HCT116 (cell line): ENCODE data around the gene BTBD16. TPM values are rescaled to one million over a fixed set of nuclear protein-coding genes. Genes with fewer than 3 reads are reported as not detected.

Experiments
- ATAC-seq: fragments of 200-7000 bp; cut with Tn5 transposase; 2 replicates; pipeline ENCODE4 v1.9.1; 2020; ENCODE audit warnings: mild to moderate bottlenecking, moderate library complexity
- BruUV-seq: library from RNA; stranded (reverse); fragments of 400-500 nt; replicated peaks from 2 replicates; lab custom pipeline; 2021; lab: Mats Ljungman, UMichigan
- CTCF ChIA-PET: fragments of 300-600 bp; sonication (Branson Sonifier 250); formaldehyde crosslinking; loops from one replicate; lab custom pipeline; 2021; ENCODE audit warnings: antibody characterized with exemption; lab: Charles Lee
- POLR2A ChIA-PET: fragments of 300-600, 350-600 bp; sonication (Branson Sonifier 250); formaldehyde crosslinking; loops from one replicate; lab custom pipeline; 2021; ENCODE audit warnings: antibody characterized with exemption; lab: Charles Lee
- RAD21 ChIA-PET, 2 experiments: fragments of 300-600 bp; sonication (Branson Sonifier 250); formaldehyde crosslinking; loops; one replicate each; lab custom pipeline; 2023; ENCODE audit warnings: low total read pairs in 2 of 2; ENCODE audit not compliant: uncharacterized antibody in 2 of 2, unreplicated experiment in 2 of 2, low non-redundant PET in 1 of 2; lab: Charles Lee
- DNase-seq: peaks from one replicate; pipeline ENCODE4 v3.0.0-alpha.2; 2010; ENCODE audit warnings: low read depth, low spot score
- H2AFZ ChIP-seq: fragments of 200-600 bp; shearing (Covaris generic), sonication (generic); 2 replicates; pipeline ENCODE4 v1.6.1; 2017; ENCODE audit warnings: low read depth, mixed run types, mixed read lengths, antibody characterized with exemption, low read length; ENCODE audit not compliant: poor library complexity, severe bottlenecking
- H3K27ac ChIP-seq: 2 replicates; pipeline ENCODE4 v1.5.1; 2012; ENCODE audit warnings: low read depth, low read length
- H3K27me3 ChIP-seq: fragments of 200-600 bp; sonication (generic); 2 replicates; pipeline ENCODE4 v1.6.1; 2016; ENCODE audit warnings: mixed run types, low read length, mixed read lengths; ENCODE audit not compliant: insufficient read depth
- H3K36me3 ChIP-seq, 2 experiments: fragments of 200-500 bp in 1 of 2; fragments of 200-600 bp in 1 of 2; sonication (Bioruptor generic) in 1 of 2; sonication (generic) in 1 of 2; 2 replicates each; pipeline versions ENCODE4 v1.5.1 to v1.6.1; 2014 to 2016; ENCODE audit warnings: low read length in 2 of 2, inconsistent platforms in 1 of 2, mixed read lengths in 1 of 2, mixed run types in 1 of 2; ENCODE audit not compliant: insufficient read depth in 2 of 2, control insufficient read depth in 1 of 2
- H3K4me1 ChIP-seq, 2 experiments: fragments of 200-600 bp in 1 of 2; sonication (generic) in 1 of 2; 2 replicates each; pipeline versions ENCODE4 v1.5.1 to v1.6.1; 2012 to 2017; ENCODE audit warnings: low read length in 2 of 2, inconsistent platforms in 1 of 2, mild to moderate bottlenecking in 1 of 2, mixed read lengths in 1 of 2, mixed run types in 1 of 2, moderate library complexity in 1 of 2; ENCODE audit not compliant: insufficient read depth in 2 of 2, control insufficient read depth in 1 of 2
- H3K4me2 ChIP-seq: fragments of 200-600 bp; sonication (generic); 2 replicates; pipeline ENCODE4 v1.6.1; 2017; ENCODE audit warnings: mixed run types, low read length, mixed read lengths
- H3K4me3 ChIP-seq, 2 experiments: fragments of 200-600 bp in 1 of 2; sonication (generic) in 1 of 2; replicated peaks in 1 of 2; 2 replicates each; pipeline ENCODE4 v1.5.1; 2011 to 2016; ENCODE audit warnings: low read length in 2 of 2, control low read depth in 1 of 2, low read depth in 1 of 2, mild to moderate bottlenecking in 1 of 2, mixed read lengths in 1 of 2, mixed run types in 1 of 2
- H3K79me2 ChIP-seq: fragments of 200-600 bp; sonication (generic); 2 replicates; pipeline ENCODE4 v1.6.1; 2017; ENCODE audit warnings: mild to moderate bottlenecking, mixed run types, low read length, moderate library complexity, mixed read lengths; ENCODE audit not compliant: insufficient read depth
- H3K9ac ChIP-seq: fragments of 200-600 bp; sonication (generic); 2 replicates; pipeline ENCODE4 v1.6.1; 2016; ENCODE audit warnings: low read length, mixed read lengths
- H3K9me2 ChIP-seq: fragments of 200-600 bp; sonication (generic), shearing (Covaris generic); 2 replicates; pipeline ENCODE4 v1.6.1; 2017; ENCODE audit warnings: mixed run types, mild to moderate bottlenecking, moderate library complexity; ENCODE audit not compliant: insufficient read depth
- H3K9me3 ChIP-seq, 2 experiments: fragments of 200-500 bp in 1 of 2; fragments of 200-600 bp in 1 of 2; sonication (Bioruptor generic) in 1 of 2; sonication (generic) in 1 of 2; 2 replicates each; pipeline ENCODE4 v1.6.1; 2014 to 2017; ENCODE audit warnings: low read length in 2 of 2, mixed read lengths in 2 of 2, inconsistent platforms in 1 of 2, low read depth in 1 of 2, mild to moderate bottlenecking in 1 of 2, mixed run types in 1 of 2, moderate library complexity in 1 of 2; ENCODE audit not compliant: control insufficient read depth in 1 of 2, insufficient read depth in 1 of 2
- H4K20me1 ChIP-seq: fragments of 200-600 bp; sonication (generic), shearing (Covaris generic); 2 replicates; pipeline ENCODE4 v1.6.1; 2017; ENCODE audit warnings: mixed run types, mild to moderate bottlenecking, moderate library complexity; ENCODE audit not compliant: insufficient read depth
- CEBPB ChIP-seq: IDR thresholded peaks from 2 replicates; pipeline ENCODE4 v1.6.1; 2012; ENCODE audit warnings: low read depth
- CTCF ChIP-seq, 3 experiments: fragments of 200-600 bp in 1 of 3; sonication (generic) in 1 of 3; IDR thresholded peaks in 2 of 3; conservative IDR thresholded peaks in 1 of 3; 2 replicates each; pipeline ENCODE4 v1.5.1; 2012 to 2017; ENCODE audit warnings: low read depth in 2 of 3, low read length in 2 of 3, antibody characterized with exemption in 1 of 3, borderline replicate concordance in 1 of 3, control low read depth in 1 of 3, mild to moderate bottlenecking in 1 of 3, mixed read lengths in 1 of 3, mixed run types in 1 of 3, moderate library complexity in 1 of 3; ENCODE audit not compliant: insufficient read depth in 1 of 3
- EZH2 ChIP-seq: fragments of 200-600 bp; sonication (generic); IDR thresholded peaks from 2 replicates; pipeline ENCODE4 v1.6.1; 2017; ENCODE audit warnings: antibody characterized with exemption, mixed run types
- FOSL1 ChIP-seq: IDR thresholded peaks from 2 replicates; pipeline ENCODE4 v1.6.1; 2012; ENCODE audit warnings: low read depth
- POLR2A ChIP-seq: IDR thresholded peaks from 2 replicates; pipeline ENCODE4 v1.7.0; 2011; ENCODE audit warnings: borderline replicate concordance; ENCODE audit not compliant: insufficient read depth, insufficient read length; ENCODE audit errors: extremely low read depth
- SIN3A ChIP-seq: IDR thresholded peaks from 2 replicates; pipeline ENCODE4 v1.6.1; 2012; ENCODE audit warnings: low read depth
- SP1 ChIP-seq: IDR thresholded peaks from 2 replicates; pipeline ENCODE4 v1.6.1; 2012; ENCODE audit warnings: low read depth
- TCF7L2 ChIP-seq: IDR thresholded peaks from 2 replicates; pipeline ENCODE4 v1.7.0; 2011; ENCODE audit warnings: borderline replicate concordance, inconsistent platforms; ENCODE audit not compliant: insufficient read depth, insufficient read length; ENCODE audit errors: extremely low read depth
- YY1 ChIP-seq: IDR thresholded peaks from 2 replicates; pipeline ENCODE4 v1.6.1; 2011; ENCODE audit warnings: low read length, low read depth, moderate library complexity, mild to moderate bottlenecking; ENCODE audit not compliant: insufficient replicate concordance; ENCODE audit errors: extremely low read depth
- ZBTB33 ChIP-seq: IDR thresholded peaks from 2 replicates; pipeline ENCODE4 v1.6.1; 2011; ENCODE audit warnings: mild to moderate bottlenecking, low read length, moderate library complexity; ENCODE audit not compliant: insufficient replicate concordance; ENCODE audit errors: extremely low read depth
- ZFX ChIP-seq: fragments of 450-650 bp; IDR thresholded peaks from 2 replicates; pipeline ENCODE4 v1.6.1; 2017
- ZNF274 ChIP-seq: fragments of 200-500 bp; sonication (Bioruptor generic); IDR thresholded peaks from 2 replicates; pipeline ENCODE4 v1.6.1; 2014; ENCODE audit warnings: mild to moderate bottlenecking, low read depth, low read length, inconsistent platforms
- intact Hi-C: fragments of 100-400 bp; cut with micrococcal nuclease; formaldehyde crosslinking; loops from 2 replicates; pipeline ENCODE4 v1.10.0; 2022
- total RNA-seq: library from RNA; stranded (reverse); gene quantifications from one replicate; pipeline ENCODE4 v1.2.1, GENCODE V29; 2021; ENCODE audit not compliant: unreplicated experiment

Gene BTBD16
- total RNA-seq, 1 experiment from 2014 or later: 0.27 TPM

- Histone ChIP-seq H3K9ac (no peak overlapping the region), H3K4me2 (peak overlapping the region; percentile 49), H3K79me2 (no peaks in the 10 kb centered on the region), H3K27me3 (no peaks in the 10 kb centered on the region; the same call in 1 of the 2 replicates), H2AFZ (peak overlapping the region; percentile 0), H3K27ac (no peak overlapping the region), H3K9me2 (no peaks in the 10 kb centered on the region), H4K20me1 (no peaks in the 10 kb centered on the region), H3K36me3 (no peaks in the 10 kb centered on the region), H3K9me3 (no peaks in the 10 kb centered on the region), H3K4me3 (no peak overlapping the region), H3K4me1 (peaks cover 0 to 15% of the 10 kb centered on the region in 2 experiments; a peak in 2 of 4 replicates)
- no TSS peak for BruUV-seq
- RAD21 ChIA-PET: no interaction called here
- POLR2A ChIA-PET: no interaction called here
- no peak for TF ChIP-seq CEBPB
- no peak for TF ChIP-seq SIN3A
- no peak for TF ChIP-seq ZNF274
- no peak for TF ChIP-seq POLR2A
- TF ChIP-seq ZFX: no peak
- TF ChIP-seq TCF7L2: no peak
- no peak for TF ChIP-seq YY1
- DNase-seq: no peak
- intact Hi-C loops: no loop called here
- no peak for ATAC-seq
- CTCF ChIA-PET: no interaction called here
Measured at GRCh38 chr10:122331100-122331499, 60.0 kb downstream of the BTBD16 start.

- H2AFZ ChIP-seq: peak overlapping the region; percentile 0
- TF ChIP-seq CEBPB (no peak), CTCF (IDR thresholded peaks at IDR 0.05 in 2 of 3, conservative IDR thresholded peaks at IDR 0.05 in 1 of 3; ENCODE audit: borderline replicate concordance in 1 of 3, insufficient read depth in 1 of 3, low read depth in 2 of 3, low read length in 2 of 3) (no peak), FOSL1 (peak; percentile 32; the same call in 1 of the 2 replicates), ZBTB33 (peak; percentile 22), EZH2 (no peak), POLR2A (no peak), SP1 (0 out of 2 replicates have a peak, but pooled peaks have one; percentile 8), ZNF274 (no peak)
- TF ChIP-seq, all 23 proteins: peak for 3
- Histone ChIP-seq H3K4me1 (peaks cover 0 to 15% of the 10 kb centered on the region in 2 experiments; a peak in 2 of 4 replicates), H3K9me3 (no peaks in the 10 kb centered on the region), H3K79me2 (no peaks in the 10 kb centered on the region), H3K27me3 (no peaks in the 10 kb centered on the region; the same call in 1 of the 2 replicates), H3K4me2 (peak overlapping the region; percentile 49), H3K9me2 (no peaks in the 10 kb centered on the region), H3K27ac (no peak overlapping the region), H3K4me3 (no peak overlapping the region), H3K9ac (no peak overlapping the region), H4K20me1 (no peaks in the 10 kb centered on the region), H3K36me3 (no peaks in the 10 kb centered on the region)
- POLR2A ChIA-PET: no interaction called here
- no TSS peak for BruUV-seq
- ATAC-seq (peak; percentile 60), DNase-seq (no peak)
- intact Hi-C loops: no loop called here
- CTCF ChIA-PET: no interaction called here
- RAD21 ChIA-PET: no interaction called here
Measured at GRCh38 chr10:122331615-122332446, 60.7 kb downstream of the BTBD16 start.
